DOHH2 (cell line): ENCODE measurements around the gene HASPIN.

Experiments
- CTCF ChIP-seq: fragments of 200-600 bp; sonication (generic); IDR thresholded peaks from one replicate; pipeline ENCODE4 v1.5.1; 2014; ENCODE audit warnings: antibody characterized with exemption, mild to moderate bottlenecking, low read depth, low read length; ENCODE audit not compliant: poor library complexity, severe bottlenecking
- EZH2phosphoT487 ChIP-seq: fragments of 200-600 bp; sonication (generic); IDR thresholded peaks from 2 replicates; pipeline ENCODE4 v1.6.1; 2017; ENCODE audit warnings: borderline replicate concordance, mild to moderate bottlenecking, antibody characterized with exemption, low read length, moderate library complexity, mixed read lengths

GRCh38 chr17:3761036-3761917 is 37.6 kb downstream of the HASPIN start:
- TF ChIP-seq CTCF (no peak), EZH2phosphoT487 (no peak)
